Endodermal cell (in vitro differentiated cells): Measurements from ENCODE around the gene STUM. TPM values are rescaled to one million over a fixed set of nuclear protein-coding genes. Genes with fewer than 3 reads are reported as not detected.

Experiments
- DNase-seq: peaks from one replicate; pipeline ENCODE4 v3.0.0-alpha.2; 2017
- H3K27ac ChIP-seq: 2 replicates; pipeline ENCODE4 v1.5.1; 2013; ENCODE audit warnings: mild to moderate bottlenecking, low read depth, low read length, moderate library complexity
- H3K27me3 ChIP-seq: 2 replicates; pipeline ENCODE4 v1.6.1; 2013; ENCODE audit warnings: mild to moderate bottlenecking, low read length, moderate library complexity; ENCODE audit not compliant: insufficient read depth, control insufficient read depth, poor library complexity, severe bottlenecking
- H3K36me3 ChIP-seq: 2 replicates; pipeline ENCODE4 v1.7.0; 2013; ENCODE audit warnings: mild to moderate bottlenecking, low read length, moderate library complexity; ENCODE audit not compliant: control insufficient read depth, insufficient read depth
- H3K4me1 ChIP-seq: one replicate; pipeline ENCODE4 v1.7.0; 2013; ENCODE audit warnings: low read length; ENCODE audit not compliant: control insufficient read depth, insufficient read depth
- H3K4me3 ChIP-seq: 2 replicates; pipeline ENCODE4 v1.5.1; 2013; ENCODE audit warnings: mild to moderate bottlenecking, low read length, moderate library complexity
- H3K9ac ChIP-seq: 2 replicates; pipeline ENCODE4 v1.6.1; 2013; ENCODE audit warnings: mild to moderate bottlenecking, low read length, moderate library complexity; ENCODE audit not compliant: poor library complexity, severe bottlenecking; ENCODE audit errors: extremely low read depth
- H3K9me3 ChIP-seq: 2 replicates; pipeline ENCODE4 v1.6.1; 2013; ENCODE audit warnings: mild to moderate bottlenecking, low read length, moderate library complexity; ENCODE audit not compliant: control insufficient read depth
- H3K27ac Mint-ChIP-seq: 2 replicates; pipeline ENCODE4 v1.8.0; 2020; ENCODE audit warnings: mixed read lengths
- H3K27me3 Mint-ChIP-seq: 2 replicates; pipeline ENCODE4 v1.8.0; 2021; ENCODE audit warnings: mild to moderate bottlenecking, mixed read lengths; ENCODE audit not compliant: insufficient read depth
- H3K36me3 Mint-ChIP-seq: 2 replicates; pipeline ENCODE4 v1.8.0; 2020; ENCODE audit warnings: low read depth, mixed read lengths
- H3K4me1 Mint-ChIP-seq: 2 replicates; pipeline ENCODE4 v1.8.0; 2020; ENCODE audit warnings: mixed read lengths
- H3K4me3 Mint-ChIP-seq: 2 replicates; pipeline ENCODE4 v1.8.0; 2020; ENCODE audit warnings: mild to moderate bottlenecking, moderate library complexity, mixed read lengths
- H3K9me3 Mint-ChIP-seq: 2 replicates; pipeline ENCODE4 v1.8.0; 2020; ENCODE audit warnings: mild to moderate bottlenecking, mixed read lengths
- CTCF ChIP-seq: fragments of 200-600 bp; sonication (generic); conservative IDR thresholded peaks from 2 replicates; pipeline ENCODE4 v1.5.0; 2021; ENCODE audit warnings: antibody characterized with exemption, mild to moderate bottlenecking
- WGBS, 2 experiments: methylation state at CpG; one replicate each; pipeline versions ENCODE4 v1.1.5 to v1.1.7; 2013; ENCODE audit warnings: missing lambda C conversion rate in 2 of 2, mixed read lengths in 1 of 2; ENCODE audit not compliant: insufficient coverage in 1 of 2, insufficient read length in 1 of 2; 5-methylcytosine and 5-hydroxymethylcytosine counted together
- total RNA-seq, 2 donors: library from RNA; stranded (reverse); fragmentation: NEBNext Ultra II Directional in 1 of 2; extraction: Animal tissue kit (Norgen Biotek cat#: 25700) in 1 of 2; gene quantifications; 2 replicates in 1 of 2; 3 replicates in 1 of 2; pipeline ENCODE4 v1.2.1, GENCODE V29; 2021

The STUM gene
- total RNA-seq, 2 donors from 2014 or later, result 0.04 to 0.20 TPM

DNA sequence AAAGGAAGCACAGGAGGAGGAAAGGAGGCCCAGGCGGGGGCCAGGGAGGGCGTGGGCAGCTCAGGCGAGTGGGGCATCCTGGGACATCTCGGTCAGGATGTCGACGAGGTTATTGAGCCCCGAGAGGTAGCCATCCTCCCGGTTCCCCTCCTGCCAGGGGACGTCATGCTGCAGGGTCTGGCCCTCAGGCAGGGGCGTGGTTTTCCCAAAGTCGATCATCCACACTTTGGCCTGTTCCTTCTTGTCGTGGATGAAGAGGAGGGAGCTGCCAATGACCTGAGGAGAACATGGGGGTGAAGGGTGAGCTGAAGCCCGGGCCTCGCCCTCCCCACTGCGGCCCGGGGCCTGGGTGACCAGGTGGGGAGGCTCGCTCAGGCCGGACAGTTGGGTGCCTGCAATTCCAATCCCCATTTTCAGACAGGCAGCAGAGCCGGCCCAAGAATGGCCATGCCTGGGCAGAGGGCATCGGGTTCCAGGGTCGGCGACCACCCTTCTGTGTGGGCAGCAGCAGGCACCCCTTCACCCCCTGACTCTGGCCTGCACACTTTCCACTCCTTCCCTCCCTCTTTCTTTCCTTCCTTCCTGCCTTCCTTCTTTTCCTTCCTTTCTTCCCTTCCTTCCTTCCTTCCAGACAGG, 86.2 kb downstream of the STUM start:
- Histone ChIP-seq H3K4me1 (no peaks in the 10 kb centered on the region), H3K36me3 (peaks cover 19% of the 10 kb centered on the region), H3K4me3 (no peak overlapping the region), H3K9me3 (no peaks in the 10 kb centered on the region), H3K9ac (no peak overlapping the region), H3K27ac (no peak overlapping the region), H3K27me3 (no peaks in the 10 kb centered on the region)
- Mint-ChIP-seq H3K36me3 (peaks cover 40% of the 10 kb centered on the region), H3K27ac (no peak overlapping the region), H3K4me1 (no peaks in the 10 kb centered on the region), H3K4me3 (no peak overlapping the region), H3K9me3 (no peaks in the 10 kb centered on the region), H3K27me3 (no peaks in the 10 kb centered on the region)
- DNase-seq, result peak; percentile 51
- no peak for TF ChIP-seq CTCF
- WGBS, 2 experiments, result 94 to 96% methylated on average over 15 to 22 of the region's 22 CpGs

DNA sequence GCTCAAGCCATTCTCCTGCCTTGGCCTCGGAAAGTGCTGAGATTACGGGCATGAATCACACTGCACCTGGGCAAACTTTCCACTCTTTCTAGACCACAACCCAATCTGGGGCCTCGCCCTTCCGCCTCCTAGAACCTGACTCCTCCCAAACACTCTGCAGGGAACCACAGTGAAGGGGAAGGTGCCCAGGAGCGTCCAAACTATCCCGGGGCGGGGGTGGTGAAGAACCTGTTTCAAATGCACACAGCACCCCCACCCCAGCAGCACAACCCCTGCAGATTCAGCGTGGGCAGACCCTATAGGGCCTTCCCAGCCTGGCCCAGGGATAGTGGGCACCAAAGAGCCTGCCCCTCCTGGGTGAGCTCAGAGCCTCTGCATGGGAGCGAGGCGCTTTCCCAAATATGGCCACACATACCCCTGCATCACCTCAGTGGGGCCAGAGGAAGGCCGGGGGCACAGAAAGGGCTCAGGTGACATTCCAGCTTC, 86.9 kb downstream of the STUM start:
- DNase-seq, result peak; percentile 43
- Histone ChIP-seq H3K36me3 (peaks cover 19% of the 10 kb centered on the region), H3K9ac (no peak overlapping the region), H3K9me3 (no peaks in the 10 kb centered on the region), H3K4me1 (no peaks in the 10 kb centered on the region), H3K4me3 (no peak overlapping the region), H3K27ac (no peak overlapping the region), H3K27me3 (no peaks in the 10 kb centered on the region)
- H3K4me1 Mint-ChIP-seq, result no peaks in the 10 kb centered on the region
- WGBS, 2 experiments, result 90 to 92% methylated on average over 5 to 11 of the region's 11 CpGs
- no peak overlapping the region for H3K4me3 Mint-ChIP-seq
- H3K27ac Mint-ChIP-seq, result no peak overlapping the region
- no peaks in the 10 kb centered on the region for H3K9me3 Mint-ChIP-seq
- H3K36me3 Mint-ChIP-seq, result peaks cover 40% of the 10 kb centered on the region
- no peaks in the 10 kb centered on the region for H3K27me3 Mint-ChIP-seq
- no peak for TF ChIP-seq CTCF

- peaks cover 22% of the 10 kb centered on the region for H3K36me3 ChIP-seq
- no peaks in the 10 kb centered on the region for H3K27me3 Mint-ChIP-seq
- DNase-seq, result no peak
- no peak overlapping the region for H3K4me3 Mint-ChIP-seq
- no peaks in the 10 kb centered on the region for H3K9me3 Mint-ChIP-seq
- no peak overlapping the region for H3K27ac Mint-ChIP-seq
- no peak for TF ChIP-seq CTCF
- H3K4me1 Mint-ChIP-seq, result no peaks in the 10 kb centered on the region
- no peak overlapping the region for H3K27ac ChIP-seq
- H3K36me3 Mint-ChIP-seq, result peaks cover 43% of the 10 kb centered on the region
- no peak overlapping the region for H3K4me3 ChIP-seq
- no peaks in the 10 kb centered on the region for H3K27me3 ChIP-seq
- no peaks in the 10 kb centered on the region for H3K4me1 ChIP-seq
- no peaks in the 10 kb centered on the region for H3K9me3 ChIP-seq
- H3K9ac ChIP-seq, result no peak overlapping the region
- WGBS, 2 experiments, result 93 to 95% methylated on average over 1 of the region's 1 CpG
Observed at GRCh38 chr1:226636847-226637096, 88.2 kb downstream of the STUM start.
